Stimulated activated effector memory CD8-positive, alpha-beta T cell treated with anti-CD3 and anti-CD28 coated beads, Interleukin-12 subunit alpha, Interleukin-12 subunit beta, amount 100 ng/mL, for 72 hours (primary cell): Measurements from ENCODE around the gene TLK1.

ENCODE experiments used
- ATAC-seq: fragments of 150-1000 bp; cut with Tn5 transposase; 2 replicates; pipeline ENCODE4 v1.10.0; 2021
- DNase-seq, 2 donors: peaks; one replicate each; pipeline ENCODE4 v3.0.0; 2021 to 2022; ENCODE audit warnings: low spot score in 2 of 2
- H3K27ac Mint-ChIP-seq: one replicate; pipeline ENCODE4 v1.8.0; 2022; ENCODE audit warnings: mild to moderate bottlenecking, mixed read lengths
- H3K36me3 Mint-ChIP-seq: one replicate; pipeline ENCODE4 v1.8.0; 2022; ENCODE audit warnings: mild to moderate bottlenecking, mixed read lengths
- H3K4me1 Mint-ChIP-seq: one replicate; pipeline ENCODE4 v1.8.0; 2022; ENCODE audit warnings: mixed read lengths
- H3K4me3 Mint-ChIP-seq: one replicate; pipeline ENCODE4 v1.8.0; 2022; ENCODE audit warnings: mild to moderate bottlenecking, mixed read lengths
- H3K9me3 Mint-ChIP-seq: one replicate; pipeline ENCODE4 v1.8.0; 2022; ENCODE audit warnings: mixed read lengths

Gene TLK1

GRCh38 chr2:171160119-171160955, at the start of gene TLK1:
TLK1 (minus strand) TSS chr2:171160893; CDS start chr2:171160428, 465 bp downstream.
- Mint-ChIP-seq H3K4me1 (peaks cover 62% of the 10 kb centered on the region), H3K9me3 (no peaks in the 10 kb centered on the region), H3K36me3 (peaks cover 6% of the 10 kb centered on the region), H3K27ac (peak within 1 kb of the TSS; percentile 94), H3K4me3 (peak within 1 kb of the TSS; percentile 94)
- peak; percentile 56 to 83 for DNase-seq
- ATAC-seq, result peak; percentile 79

GRCh38 chr2:171210216-171210863, 49.6 kb upstream of the TLK1 start:
- no peaks in the 10 kb centered on the region for H3K9me3 Mint-ChIP-seq
- H3K36me3 Mint-ChIP-seq, result no peaks in the 10 kb centered on the region
- peak overlapping the region; percentile 27 for H3K4me3 Mint-ChIP-seq
- peaks cover 12% of the 10 kb centered on the region for H3K4me1 Mint-ChIP-seq
- DNase-seq (no peak), ATAC-seq (no peak)
- peak overlapping the region; percentile 55 for H3K27ac Mint-ChIP-seq

GRCh38 chr2:171208657-171209056, 48.0 kb upstream of the TLK1 start:
- Mint-ChIP-seq H3K36me3 (no peaks in the 10 kb centered on the region), H3K4me3 (no peak overlapping the region), H3K4me1 (peaks cover 12% of the 10 kb centered on the region), H3K27ac (no peak overlapping the region), H3K9me3 (no peaks in the 10 kb centered on the region)
- no peak for DNase-seq
- no peak for ATAC-seq

GRCh38 chr2:171206422-171207115, 45.9 kb upstream of the TLK1 start:
- peaks cover 12% of the 10 kb centered on the region for H3K4me1 Mint-ChIP-seq
- ATAC-seq (no peak), DNase-seq (no peak)
- no peaks in the 10 kb centered on the region for H3K36me3 Mint-ChIP-seq
- no peaks in the 10 kb centered on the region for H3K9me3 Mint-ChIP-seq
- no peak overlapping the region for H3K4me3 Mint-ChIP-seq
- H3K27ac Mint-ChIP-seq, result no peak overlapping the region

GRCh38 chr2:171205551-171205950, 44.9 kb upstream of the TLK1 start:
- no peak for DNase-seq
- Mint-ChIP-seq H3K4me1 (peaks cover 6% of the 10 kb centered on the region), H3K4me3 (no peak overlapping the region), H3K9me3 (no peaks in the 10 kb centered on the region), H3K36me3 (no peaks in the 10 kb centered on the region), H3K27ac (no peak overlapping the region)
- ATAC-seq, result no peak

GRCh38 chr2:171201767-171202166, 41.1 kb upstream of the TLK1 start:
- DNase-seq (no peak), ATAC-seq (no peak)
- Mint-ChIP-seq H3K36me3 (no peaks in the 10 kb centered on the region), H3K9me3 (no peaks in the 10 kb centered on the region), H3K4me1 (no peaks in the 10 kb centered on the region), H3K4me3 (no peak overlapping the region), H3K27ac (no peak overlapping the region)

GRCh38 chr2:171201271-171201670, 40.6 kb upstream of the TLK1 start:
- Mint-ChIP-seq H3K36me3 (no peaks in the 10 kb centered on the region), H3K9me3 (no peaks in the 10 kb centered on the region), H3K4me3 (no peak overlapping the region), H3K27ac (no peak overlapping the region), H3K4me1 (no peaks in the 10 kb centered on the region)
- no peak for DNase-seq
- no peak for ATAC-seq

- Mint-ChIP-seq H3K4me1 (no peaks in the 10 kb centered on the region), H3K36me3 (no peaks in the 10 kb centered on the region), H3K4me3 (no peak overlapping the region), H3K9me3 (no peaks in the 10 kb centered on the region), H3K27ac (no peak overlapping the region)
- DNase-seq (no peak), ATAC-seq (no peak)
These were observed 39.8 kb upstream of the TLK1 start for GRCh38 chr2:171200469-171200868.

GRCh38 chr2:171191021-171191420, 30.3 kb upstream of the TLK1 start:
- ATAC-seq (no peak), DNase-seq (no peak)
- no peak overlapping the region for H3K27ac Mint-ChIP-seq
- H3K4me3 Mint-ChIP-seq, result no peak overlapping the region
- H3K4me1 Mint-ChIP-seq, result no peaks in the 10 kb centered on the region
- no peaks in the 10 kb centered on the region for H3K9me3 Mint-ChIP-seq
- H3K36me3 Mint-ChIP-seq, result no peaks in the 10 kb centered on the region

- Mint-ChIP-seq H3K4me1 (no peaks in the 10 kb centered on the region), H3K9me3 (no peaks in the 10 kb centered on the region), H3K27ac (no peak overlapping the region), H3K4me3 (no peak overlapping the region), H3K36me3 (no peaks in the 10 kb centered on the region)
- DNase-seq (no peak), ATAC-seq (no peak)
These were observed 27.1 kb upstream of the TLK1 start for GRCh38 chr2:171187819-171188218.

GRCh38 chr2:171187177-171187576, 26.5 kb upstream of the TLK1 start:
- Mint-ChIP-seq H3K9me3 (no peaks in the 10 kb centered on the region), H3K4me3 (no peak overlapping the region)

GRCh38 chr2:171185941-171186340, 25.2 kb upstream of the TLK1 start:
- Mint-ChIP-seq H3K27ac (no peak overlapping the region), H3K4me3 (no peak overlapping the region), H3K9me3 (no peaks in the 10 kb centered on the region), H3K4me1 (no peaks in the 10 kb centered on the region), H3K36me3 (no peaks in the 10 kb centered on the region)
- DNase-seq (no peak), ATAC-seq (no peak)

More at GRCh38 chr2:171187177-171187576, 26.5 kb upstream of the TLK1 start:
- Mint-ChIP-seq H3K27ac (no peak overlapping the region), H3K4me1 (no peaks in the 10 kb centered on the region), H3K36me3 (no peaks in the 10 kb centered on the region)
- ATAC-seq (no peak), DNase-seq (no peak)

GRCh38 chr2:171185165-171185818, 24.6 kb upstream of the TLK1 start:
- H3K4me3 Mint-ChIP-seq, result no peak overlapping the region
- no peaks in the 10 kb centered on the region for H3K4me1 Mint-ChIP-seq
- ATAC-seq, result no peak
- no peak overlapping the region for H3K27ac Mint-ChIP-seq
- no peaks in the 10 kb centered on the region for H3K36me3 Mint-ChIP-seq
- H3K9me3 Mint-ChIP-seq, result no peaks in the 10 kb centered on the region
- DNase-seq, result no peak

- H3K36me3 Mint-ChIP-seq, result no peaks in the 10 kb centered on the region
- DNase-seq (no peak), ATAC-seq (peak; percentile 74)
- H3K4me3 Mint-ChIP-seq, result no peak overlapping the region
- no peak overlapping the region for H3K27ac Mint-ChIP-seq
- H3K9me3 Mint-ChIP-seq, result no peaks in the 10 kb centered on the region
- H3K4me1 Mint-ChIP-seq, result no peaks in the 10 kb centered on the region
These were observed 20.7 kb upstream of the TLK1 start for GRCh38 chr2:171181064-171182049.
